ENCODE results near the gene ANKS1A. TPM values are rescaled to one million over a fixed set of nuclear protein-coding genes. Genes with fewer than 3 reads are reported as not detected.

The ANKS1A gene
- total RNA-seq, 1 donor from 2014 or later: 20.9 TPM

GRCh38 chr6:35084511-35085203, 195.6 kb downstream of the ANKS1A start:
- Histone ChIP-seq H3K36me3 (peaks cover 92 to 98% of the 10 kb centered on the region in 2 donors), H3K4me3 (no peak overlapping the region), H3K27ac (peak overlapping the region; percentile 21 to 33), H3K4me1 (peaks cover 18 to 24% of the 10 kb centered on the region in 2 donors), H3K27me3 (no peaks in the 10 kb centered on the region), H3K9me3 (no peaks in the 10 kb centered on the region)
- TF ChIP-seq CTCF (IDR thresholded peaks at IDR 0.05): no peak
- intact Hi-C loops (cut with DNase I): loop anchor here (5.0 kb wide), 1 partner anchor 97 kb away; no protein-coding TSS in a partner anchor
- peak in 1 of 2 donors; percentile 60 for DNase-seq (ENCODE audit: low spot score in 2 of 2)

GRCh38 chr6:35085359-35086281, 196.6 kb downstream of the ANKS1A start:
- no peak overlapping the region for H3K4me3 ChIP-seq
- no peaks in the 10 kb centered on the region for H3K27me3 ChIP-seq
- no peaks in the 10 kb centered on the region for H3K9me3 ChIP-seq
- peak in 1 of 2 donors; percentile 52 for DNase-seq (ENCODE audit: low spot score in 2 of 2)
- no peak overlapping the region for H3K27ac ChIP-seq
- no peak for TF ChIP-seq CTCF (IDR thresholded peaks at IDR 0.05)
- peaks cover 83 to 88% of the 10 kb centered on the region in 2 donors for H3K36me3 ChIP-seq
- peaks cover 21 to 31% of the 10 kb centered on the region in 2 donors for H3K4me1 ChIP-seq
- intact Hi-C loops (cut with DNase I): loop anchor here (5.0 kb wide), 1 partner anchor 98 kb away; no protein-coding TSS in a partner anchor

- Histone ChIP-seq H3K4me1 (peaks cover 21 to 37% of the 10 kb centered on the region in 2 donors), H3K36me3 (peaks cover 76 to 82% of the 10 kb centered on the region in 2 donors), H3K27me3 (no peaks in the 10 kb centered on the region), H3K27ac (peak overlapping the region; percentile 74 to 78), H3K9me3 (no peaks in the 10 kb centered on the region), H3K4me3 (no peak overlapping the region)
- DNase-seq (ENCODE audit: low spot score in 2 of 2): no peak
- intact Hi-C loops (cut with DNase I): loop anchor here (5.0 kb wide), 1 partner anchor 99 kb away; no protein-coding TSS in a partner anchor
- TF ChIP-seq CTCF (IDR thresholded peaks at IDR 0.05): no peak
Observed at GRCh38 chr6:35086282-35086632, 197.2 kb downstream of the ANKS1A start.

GRCh38 chr6:35086636-35087360, 197.7 kb downstream of the ANKS1A start:
- TF ChIP-seq CTCF (IDR thresholded peaks at IDR 0.05): no peak
- no peak overlapping the region for H3K4me3 ChIP-seq
- H3K4me1 ChIP-seq: peaks cover 25 to 43% of the 10 kb centered on the region in 2 donors
- H3K9me3 ChIP-seq: no peaks in the 10 kb centered on the region
- peak overlapping the region; percentile 74 to 78 for H3K27ac ChIP-seq
- intact Hi-C loops (cut with DNase I): loop anchor here (5.0 kb wide), 1 partner anchor 99 kb away; no protein-coding TSS in a partner anchor
- no peaks in the 10 kb centered on the region for H3K27me3 ChIP-seq
- no peak for DNase-seq (ENCODE audit: low spot score in 2 of 2)
- peaks cover 71 to 77% of the 10 kb centered on the region in 2 donors for H3K36me3 ChIP-seq

Data from ascending aorta (tissue), 2 donors.